ENCODE results near the gene DCP1A. TPM values are rescaled to one million over a fixed set of nuclear protein-coding genes. Genes with fewer than 3 reads are reported as not detected.

DCP1A gene
- total and polyA plus RNA-seq, 2 of the 13 experiments (the other 11 are each of a cell fraction or from before 2014, with no cell fraction given) = 14.2 to 41.2 TPM

GRCh38 chr3:53347261-53348064, at the start of gene DCP1A (continued):
- TF ChIP-seq ZBED4 (CRISPR knock-in tag; IDR thresholded peaks at IDR 0.05; ENCODE audit: borderline replicate concordance) (peak; percentile 71; the same call in 1 of the 2 replicates), CEBPZ (IDR thresholded peaks at IDR 0.05; ENCODE audit: low read length) (no peak), ZUFSP (CRISPR knock-in tag; IDR thresholded peaks at IDR 0.05; ENCODE audit: borderline replicate concordance) (no peak), ZNF780A (CRISPR knock-in tag; IDR thresholded peaks at IDR 0.05) (0 out of 2 replicates have a peak, but pooled peaks have one; percentile 81), ZNF12 (CRISPR knock-in tag; IDR thresholded peaks at IDR 0.05) (peak; percentile 47; the same call in 1 of the 2 replicates), ZNF652 (CRISPR knock-in tag; IDR thresholded peaks at IDR 0.05; ENCODE audit: borderline replicate concordance, low read depth) (peak; percentile 64), KAT2B (IDR thresholded peaks at IDR 0.05; ENCODE audit: borderline replicate concordance, low read depth, low read length) (no peak), ELF3 (CRISPR knock-in tag; IDR thresholded peaks at IDR 0.05) (peak; percentile 90), MBNL3 (CRISPR knock-in tag; conservative IDR thresholded peaks at IDR 0.05) (no peak), NR1H2 (CRISPR knock-in tag; IDR thresholded peaks at IDR 0.05; ENCODE audit: borderline replicate concordance, low read depth) (0 out of 2 replicates have a peak, but pooled peaks have one; percentile 30), ONECUT2 (CRISPR knock-in tag; IDR thresholded peaks at IDR 0.05) (no peak; the same call in 1 of the 2 replicates), ZBTB37 (CRISPR knock-in tag; IDR thresholded peaks at IDR 0.05) (0 out of 2 replicates have a peak, but pooled peaks have one; percentile 64), HDAC6 (IDR thresholded peaks at IDR 0.05; ENCODE audit: low read depth, low read length) (no peak), AHR (CRISPR knock-in tag; IDR thresholded peaks at IDR 0.05) (peak; percentile 96), ZNF513 (CRISPR knock-in tag; conservative IDR thresholded peaks at IDR 0.05) (peak; percentile 95), ZC3H13 (CRISPR knock-in tag; IDR thresholded peaks at IDR 0.05) (peak; percentile 72; the same call in 1 of the 2 replicates)
